ENCODE measurements around the gene TSPAN2. TPM values are rescaled to one million over a fixed set of nuclear protein-coding genes. Genes with fewer than 3 reads are reported as not detected.

Gene TSPAN2
- total RNA-seq, 1 donor, result 2.6 TPM

Other genes starting within 250 kb of the TSPAN2 start
- not detected for gene SYCP1, start 234.6 kb downstream of the TSPAN2 start, total RNA-seq
- gene TSHB, start 59.7 kb downstream of the TSPAN2 start, total RNA-seq, result not detected
- not detected for gene NGF, start 248.7 kb upstream of the TSPAN2 start, total RNA-seq

Data from mononuclear cell (primary cell).